ENCODE data around the gene SIGLEC11.
"Not testable (repeated sequence)": the region's sequence is repeated elsewhere in the genome, so short reads cannot be mapped to it uniquely, and the experiment has no call there.

The SIGLEC11 gene

DNA sequence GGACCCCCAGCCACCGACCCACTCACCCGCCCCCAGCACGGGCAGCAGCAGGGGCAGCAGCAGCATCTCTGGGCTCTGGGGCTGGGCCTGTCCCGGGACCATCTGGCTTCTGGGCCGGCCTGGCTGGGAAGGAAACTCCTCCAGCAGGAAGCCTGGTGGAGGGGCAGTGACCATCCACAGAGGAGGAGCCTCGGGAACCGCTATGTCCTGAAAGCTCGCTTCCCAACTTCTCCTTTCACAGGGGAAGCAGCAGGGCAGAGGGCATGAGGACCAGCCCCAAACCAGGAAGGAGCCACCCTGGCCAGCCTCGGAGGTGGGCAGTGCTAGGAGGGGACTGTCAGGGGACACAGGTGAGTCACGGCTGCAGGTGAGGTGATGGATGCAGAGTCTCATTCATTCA is at the start of gene SIGLEC11:
Gene SIGLEC11 (minus strand): TSS at position 193 of the 400 bp plus-strand sequence. CDS start 91 bp downstream, at position 102.
- not testable (repeated sequence) for DNase-seq (ENCODE audit: low spot score)

DNA sequence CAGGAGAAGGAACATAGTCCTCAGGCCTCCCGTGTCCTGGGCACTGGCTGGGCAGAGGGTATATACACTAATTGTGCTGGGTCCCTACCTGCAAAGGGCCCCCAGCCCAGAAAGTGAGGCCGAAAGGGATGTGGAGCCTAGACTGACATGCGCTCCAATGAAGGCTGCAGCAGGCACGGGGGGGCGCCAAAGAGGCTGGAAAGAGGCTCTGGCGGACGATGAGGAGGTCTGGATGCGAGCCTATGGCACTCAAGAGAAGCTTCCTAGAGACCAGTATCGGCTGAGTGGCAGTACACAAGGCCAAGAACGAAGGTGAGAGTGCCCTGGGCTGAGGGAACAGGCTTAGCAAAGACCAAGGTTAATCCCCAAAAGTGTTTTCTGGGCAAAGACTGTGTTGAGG is 47.6 kb upstream of the SIGLEC11 start:
- no peak for DNase-seq (ENCODE audit: low spot score)

- DNase-seq (ENCODE audit: low spot score), result no peak
These were observed 47.0 kb upstream of the SIGLEC11 start for GRCh38 chr19:50007947-50008346.

DNA sequence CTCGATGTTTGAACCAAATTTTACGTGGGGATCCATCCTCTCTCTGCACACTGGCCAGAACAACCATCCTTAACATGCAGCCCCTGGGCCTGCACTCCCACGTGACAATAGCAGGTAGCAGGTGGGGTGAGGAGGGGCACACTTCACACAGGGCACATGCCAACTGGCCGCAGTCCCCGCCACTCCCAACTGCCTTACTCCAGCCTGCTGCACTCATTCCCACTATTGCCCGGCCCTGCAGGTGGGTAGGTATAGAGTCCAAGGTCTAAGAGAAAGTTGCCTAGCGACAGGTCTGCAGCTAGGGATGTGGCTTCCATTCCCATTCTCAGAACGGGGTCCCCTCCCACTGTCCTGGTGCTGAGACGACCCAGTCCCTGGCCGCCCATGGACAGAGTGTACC is 46.2 kb upstream of the SIGLEC11 start:
- no peak for DNase-seq (ENCODE audit: low spot score)

- no peak for DNase-seq (ENCODE audit: low spot score)
These were observed 44.5 kb upstream of the SIGLEC11 start for GRCh38 chr19:50005428-50005827.

- peak; percentile 75 for DNase-seq (ENCODE audit: low spot score)
These were observed 42.9 kb upstream of the SIGLEC11 start for GRCh38 chr19:50003810-50004419.

DNA sequence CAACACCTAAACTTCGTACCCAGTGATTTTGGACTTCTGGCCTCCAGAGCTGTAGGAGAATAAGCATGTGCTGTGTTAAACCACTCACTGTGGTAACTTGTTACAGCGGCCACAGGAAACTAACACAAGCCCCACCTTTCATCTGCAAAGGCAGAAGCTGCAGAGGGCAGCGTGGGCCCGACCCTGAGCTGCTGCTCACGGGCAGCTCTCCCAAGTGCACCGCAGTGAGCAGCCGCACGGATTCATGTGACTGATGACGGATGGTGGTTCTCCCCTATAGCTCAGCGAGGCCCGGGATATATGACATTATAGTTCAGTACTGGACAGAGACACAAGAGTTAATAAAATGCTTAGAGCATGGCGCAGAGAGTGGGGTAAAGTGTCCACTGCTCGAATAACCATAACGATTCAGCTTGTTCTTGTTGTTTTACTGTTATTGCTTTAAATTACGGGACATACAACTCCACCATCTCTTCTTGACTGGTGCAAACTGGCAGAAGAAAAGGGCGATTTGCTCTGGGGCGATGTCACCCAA is 42.3 kb upstream of the SIGLEC11 start:
- no peak for DNase-seq (ENCODE audit: low spot score)

DNA sequence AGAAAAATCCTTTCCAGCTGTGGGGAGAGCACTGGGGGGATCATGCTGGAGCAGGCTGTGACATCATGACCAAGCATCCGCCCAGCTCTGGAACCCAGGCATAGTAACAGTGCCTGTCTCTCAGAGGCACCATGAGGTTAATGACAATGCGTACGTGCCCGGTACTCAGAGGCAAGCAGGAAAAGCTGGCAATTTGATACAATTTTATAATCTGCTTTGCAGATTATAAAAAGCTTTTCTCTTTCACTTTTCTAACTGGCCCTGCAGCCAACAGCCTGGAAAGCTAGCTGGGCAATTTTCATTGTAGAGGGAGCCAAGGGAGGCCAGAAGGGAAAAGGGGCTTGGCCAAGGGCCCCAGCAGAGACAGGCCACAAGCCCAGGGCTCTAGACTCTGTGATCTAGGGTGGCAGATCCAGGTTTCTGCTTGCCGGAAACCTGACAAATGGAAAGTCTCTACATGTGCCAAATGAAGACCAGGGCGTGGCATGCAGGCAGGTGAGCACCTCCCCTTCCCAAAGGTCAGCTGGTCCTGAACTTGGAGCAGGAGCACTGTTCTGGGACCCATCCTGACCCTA is 41.5 kb upstream of the SIGLEC11 start:
- DNase-seq (ENCODE audit: low spot score), result no peak

DNA sequence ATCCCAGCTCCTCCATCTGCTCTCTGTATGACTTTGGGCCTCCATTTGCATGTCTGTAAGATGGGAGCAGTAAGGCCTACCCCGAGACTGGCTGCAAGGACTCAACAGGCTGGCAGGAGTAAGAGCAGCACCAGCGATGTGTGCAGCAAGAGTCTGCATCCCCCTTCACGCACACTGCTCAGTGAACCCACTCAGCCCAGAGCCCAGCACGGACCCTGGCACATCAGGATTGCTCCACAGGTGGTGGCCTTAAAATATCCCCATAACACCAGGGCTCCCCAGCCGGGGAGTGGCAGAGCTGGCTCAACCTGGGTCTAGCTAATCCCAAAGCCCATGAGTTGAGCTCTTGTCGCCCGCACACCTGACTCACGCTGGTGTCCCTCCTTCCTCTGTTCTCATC is 40.8 kb upstream of the SIGLEC11 start:
- no peak for DNase-seq (ENCODE audit: low spot score)

DNA sequence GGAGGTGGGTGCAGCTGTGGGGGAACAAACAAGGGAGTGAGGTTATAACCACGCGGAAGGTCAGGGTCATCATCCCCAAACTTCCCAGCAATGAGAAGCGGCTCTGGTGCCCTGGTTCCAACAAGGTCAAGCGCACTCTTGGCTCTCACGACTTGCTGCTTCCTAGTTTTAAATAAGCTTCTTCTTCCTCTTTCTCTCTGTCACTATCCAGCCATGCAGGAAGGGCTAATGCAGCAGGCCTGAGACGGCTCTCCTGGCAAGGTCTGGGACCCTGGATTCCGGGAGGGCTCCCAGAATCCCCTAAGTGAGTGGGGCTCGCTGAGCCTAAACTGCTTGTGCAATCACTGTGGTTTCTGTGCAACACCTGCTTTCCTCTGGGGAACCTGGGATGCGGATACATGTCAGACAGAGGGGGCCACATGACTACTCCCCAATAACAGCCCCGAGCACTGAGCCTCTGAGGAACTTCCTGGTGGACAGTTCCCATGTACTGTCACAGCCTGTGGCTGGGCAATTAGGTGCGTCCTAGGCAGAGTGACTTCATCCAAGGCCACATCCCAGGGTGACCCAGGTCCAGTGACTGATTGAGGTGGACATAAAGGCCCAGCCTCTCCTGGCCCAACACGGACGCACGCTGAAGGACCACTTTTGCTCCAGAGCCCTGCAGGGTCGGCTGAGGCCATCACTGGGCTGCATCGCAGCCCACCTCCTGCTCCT is 40.0 kb upstream of the SIGLEC11 start:
- DNase-seq (ENCODE audit: low spot score), result no peak

DNA sequence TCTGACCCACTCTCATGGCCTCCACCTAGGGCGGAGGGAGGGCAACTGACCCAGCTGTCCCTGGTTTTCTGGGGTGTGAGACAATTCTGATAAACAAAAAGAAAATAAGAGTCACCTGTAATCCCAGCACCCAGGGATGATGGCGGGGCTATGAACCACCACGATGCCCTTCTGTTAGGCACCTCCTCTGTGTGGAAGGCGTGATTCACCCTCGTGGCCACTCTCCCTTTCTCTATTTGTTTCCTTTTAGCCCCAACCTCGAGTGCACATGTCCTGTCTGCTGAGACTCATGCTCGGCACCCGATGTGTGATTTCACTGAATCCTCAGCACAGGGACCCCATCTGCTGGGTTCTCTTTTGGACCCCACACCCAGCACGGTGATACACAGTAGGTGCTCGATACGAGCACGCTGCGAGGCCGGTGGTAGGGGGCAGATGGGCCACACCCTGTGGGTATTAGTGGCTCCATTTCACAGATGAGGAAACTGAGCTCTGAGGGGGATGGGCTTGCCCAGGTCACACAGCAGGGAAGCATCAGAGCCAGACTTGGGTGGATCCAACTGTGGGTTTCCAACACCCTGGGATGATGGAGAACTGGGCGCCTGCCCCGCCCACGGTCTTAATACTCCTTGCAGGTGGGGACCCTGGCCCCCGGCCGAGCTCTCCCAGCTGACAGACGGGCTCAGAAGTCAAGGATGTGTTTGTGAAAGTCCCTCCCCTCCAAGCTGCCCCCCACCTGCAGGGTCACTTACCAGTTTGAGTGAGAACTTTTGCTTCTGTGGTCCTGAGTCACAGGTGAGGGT is 39.3 kb upstream of the SIGLEC11 start:
- no peak for DNase-seq (ENCODE audit: low spot score)

- no peak for DNase-seq (ENCODE audit: low spot score)
These were observed 38.5 kb upstream of the SIGLEC11 start for GRCh38 chr19:49999371-50000010.

- DNase-seq (ENCODE audit: low spot score), result peak; percentile 67
These were observed 36.7 kb upstream of the SIGLEC11 start for GRCh38 chr19:49997709-49998108.

DNA sequence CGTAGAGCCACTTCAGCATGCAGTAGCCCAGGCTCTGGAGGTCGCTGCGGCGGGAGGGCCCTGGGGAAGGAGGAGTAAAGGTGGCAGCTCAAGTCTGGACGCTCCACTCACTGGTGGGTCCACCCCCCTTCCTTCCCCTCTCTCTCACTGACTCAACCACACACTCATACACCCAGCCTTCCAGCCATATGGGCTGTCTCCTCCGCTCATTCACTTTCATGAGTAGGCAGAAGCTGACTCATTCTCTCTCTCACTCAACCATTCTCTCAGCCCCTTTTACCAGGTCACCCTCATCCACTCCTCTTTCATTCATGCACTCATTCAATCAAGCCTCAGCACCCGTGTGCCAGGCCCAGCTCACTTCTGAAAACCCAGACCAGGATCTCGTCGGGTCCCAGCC is 27.5 kb upstream of the SIGLEC11 start:
- no peak for DNase-seq (ENCODE audit: low spot score)

DNA sequence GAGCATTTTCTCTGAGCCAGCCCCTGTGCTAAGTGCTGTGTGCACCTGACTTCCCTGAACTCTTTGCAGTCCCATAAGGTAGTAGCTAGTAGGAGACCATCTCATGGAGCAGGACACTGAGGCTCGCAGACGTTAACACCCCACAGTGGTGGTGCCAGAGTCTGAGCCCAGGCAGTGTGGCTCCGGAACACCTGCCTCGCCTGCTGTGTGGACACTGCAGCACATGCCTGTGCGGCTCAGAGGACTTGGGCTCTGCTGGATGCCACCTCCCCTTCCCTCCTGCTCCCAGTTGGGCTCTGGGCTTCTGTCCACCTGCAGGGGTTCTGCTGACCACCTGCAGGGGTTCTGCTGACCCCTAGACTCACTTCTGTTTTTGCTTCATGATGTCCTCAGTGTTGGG is 27.0 kb upstream of the SIGLEC11 start:
- DNase-seq (ENCODE audit: low spot score), result no peak

- peak; percentile 79 for DNase-seq (ENCODE audit: low spot score)
These were observed 26.3 kb upstream of the SIGLEC11 start for GRCh38 chr19:49987159-49987698.

DNA sequence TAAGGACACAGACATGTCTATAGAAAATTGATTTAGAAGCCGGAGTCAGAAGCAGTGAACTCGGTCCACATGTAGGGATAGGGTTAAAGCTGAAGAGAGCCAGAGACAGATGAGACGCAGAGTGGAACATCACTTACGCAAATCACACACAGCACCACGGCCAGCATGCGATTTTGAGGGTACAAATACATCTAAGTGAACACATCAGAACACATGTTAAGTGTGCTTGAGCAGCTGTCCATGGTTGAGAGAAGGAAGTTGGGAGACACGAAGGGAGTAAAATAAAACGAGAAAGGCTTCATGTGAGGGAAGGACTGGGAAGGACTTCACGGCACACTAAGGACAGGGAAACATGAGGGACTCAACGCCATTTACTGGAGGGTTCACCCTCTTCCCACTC is 25.4 kb upstream of the SIGLEC11 start:
- no peak for DNase-seq (ENCODE audit: low spot score)

- DNase-seq (ENCODE audit: low spot score), result no peak
These were observed 24.9 kb upstream of the SIGLEC11 start for GRCh38 chr19:49985871-49986270.

- DNase-seq (ENCODE audit: low spot score), result no peak
These were observed 23.5 kb upstream of the SIGLEC11 start for GRCh38 chr19:49984491-49984890.

DNA sequence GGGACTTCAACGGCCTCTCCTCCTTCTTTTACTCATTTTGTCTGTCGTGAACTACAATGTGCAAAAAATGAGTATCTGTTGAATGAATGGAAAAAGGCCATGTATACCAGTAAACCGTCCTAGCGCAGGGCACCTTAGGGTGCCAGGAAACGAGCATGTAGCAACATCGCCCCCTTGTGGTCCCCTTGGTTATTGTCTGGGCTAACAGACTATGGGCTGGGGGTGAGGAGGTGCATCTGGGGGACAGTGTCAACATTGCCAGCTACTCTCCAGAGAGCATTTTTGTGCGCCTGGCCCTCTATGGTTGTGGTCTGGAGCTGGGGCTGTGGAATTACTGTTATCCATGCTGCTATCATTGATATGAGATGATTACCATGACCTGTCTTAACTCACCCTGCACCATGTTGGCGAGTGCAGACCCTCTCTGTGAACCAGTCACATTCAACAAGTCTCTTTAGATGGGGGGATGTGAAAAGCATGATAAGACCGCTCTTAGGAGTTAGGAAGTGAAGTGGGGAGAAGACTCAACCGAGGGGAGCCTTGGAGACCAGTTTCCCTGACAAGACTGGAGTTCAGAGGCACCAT is 22.8 kb upstream of the SIGLEC11 start:
- DNase-seq (ENCODE audit: low spot score), result peak; percentile 40
